ENCODE data around the gene RAP1GAP2.
A peak's percentile ranks its signal among the peaks of the same experiment; 100 is the strongest.
"Not testable (repeated sequence)": the region's sequence is repeated elsewhere in the genome, so short reads cannot be mapped to it uniquely, and the experiment has no call there.

Gene RAP1GAP2

GRCh38 chr17:3029213-3029913 lies 233.1 kb downstream of the RAP1GAP2 start:
- DNase-seq = no peak

- no peak for DNase-seq
Measured at GRCh38 chr17:3030096-3030495, 233.9 kb downstream of the RAP1GAP2 start.

- DNase-seq = not testable (repeated sequence)
Measured at GRCh38 chr17:3030852-3031470, 234.7 kb downstream of the RAP1GAP2 start.

- no peak for DNase-seq
Measured at GRCh38 chr17:3032258-3033247, 236.3 kb downstream of the RAP1GAP2 start.

- no peak for DNase-seq
Measured at GRCh38 chr17:3033248-3033640, 237.0 kb downstream of the RAP1GAP2 start.

DNA sequence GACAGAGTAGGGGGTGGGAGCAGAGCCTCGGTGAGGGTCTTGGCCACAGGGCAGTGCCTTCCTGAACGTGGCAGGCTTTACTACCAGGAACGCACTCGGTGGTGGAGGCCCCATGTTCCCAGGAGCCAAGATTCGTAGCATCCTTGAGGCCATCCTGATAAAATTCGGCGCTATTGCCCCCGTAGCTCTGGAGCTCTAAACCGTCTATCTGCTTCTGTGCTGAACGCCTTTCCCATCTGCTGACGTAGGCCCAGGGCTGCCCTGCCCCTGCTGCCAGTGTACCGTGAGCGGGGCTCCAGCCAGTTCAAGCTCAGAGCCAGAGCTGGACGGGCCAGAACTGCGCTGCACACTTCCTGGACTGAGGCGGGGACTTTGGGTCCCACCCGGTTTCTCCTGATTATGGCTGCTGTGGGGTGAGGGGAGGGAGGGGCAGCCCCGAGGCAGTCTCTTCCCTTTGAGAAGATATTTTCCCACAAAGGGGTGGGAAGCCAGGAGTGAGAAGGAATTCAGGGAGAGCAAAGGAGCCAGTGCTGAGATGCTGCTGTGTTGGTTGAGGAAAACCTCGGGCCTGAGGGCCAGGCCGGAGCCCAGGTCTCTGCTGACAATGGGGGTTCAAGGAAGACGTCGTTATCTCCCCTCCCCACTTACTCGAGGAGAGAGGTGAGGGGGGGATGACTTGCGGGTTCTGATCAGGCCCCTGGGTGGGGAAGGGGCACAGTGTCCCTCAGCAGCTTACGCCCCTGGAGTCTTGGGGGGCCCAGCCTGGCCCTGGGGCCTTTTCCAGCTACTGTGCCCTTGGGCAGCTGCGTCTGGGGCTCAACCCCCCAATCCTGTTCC lies 237.7 kb downstream of the RAP1GAP2 start:
- DNase-seq = no peak

- no peak for DNase-seq
Measured at GRCh38 chr17:3034578-3034920, 238.3 kb downstream of the RAP1GAP2 start.

DNA sequence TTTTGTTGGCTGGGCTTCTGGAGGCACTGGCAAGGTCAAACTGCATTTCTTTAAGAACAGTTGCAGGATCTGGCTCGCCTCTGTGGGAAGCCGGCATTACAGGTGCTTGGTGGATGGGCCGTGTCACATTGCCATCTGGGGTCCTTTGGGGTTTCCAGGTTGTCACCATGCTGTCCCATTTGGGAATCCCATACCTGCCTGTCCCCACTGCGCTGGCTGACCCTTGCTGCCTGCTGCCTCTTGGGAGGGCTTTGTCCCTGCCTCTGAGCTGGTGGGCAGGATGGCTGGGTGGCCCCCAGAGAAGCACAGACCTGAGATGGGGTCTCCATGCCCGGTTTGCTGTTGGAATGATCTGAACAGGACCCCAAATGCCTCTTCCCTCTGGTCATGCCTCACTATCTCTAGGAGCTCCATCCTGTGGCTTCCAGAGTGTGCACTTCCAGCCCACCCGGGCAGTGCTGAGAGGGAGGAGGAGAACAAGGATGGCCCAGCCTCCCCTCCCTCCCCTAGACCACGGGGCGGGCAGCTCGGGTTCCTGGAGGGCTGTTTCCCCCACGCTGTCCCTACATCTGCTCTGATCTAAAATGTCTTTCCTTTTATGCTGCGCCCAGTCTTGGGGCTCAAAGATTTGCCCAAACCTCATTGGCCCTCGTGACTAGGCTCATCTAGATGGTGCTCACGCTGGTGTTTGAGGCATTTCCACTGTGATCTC lies 239.2 kb downstream of the RAP1GAP2 start:
- DNase-seq = no peak

- no peak for DNase-seq
Measured at GRCh38 chr17:3035968-3036280, 239.7 kb downstream of the RAP1GAP2 start.

- DNase-seq = no peak
Measured at GRCh38 chr17:3036800-3037199, 240.6 kb downstream of the RAP1GAP2 start.

DNA sequence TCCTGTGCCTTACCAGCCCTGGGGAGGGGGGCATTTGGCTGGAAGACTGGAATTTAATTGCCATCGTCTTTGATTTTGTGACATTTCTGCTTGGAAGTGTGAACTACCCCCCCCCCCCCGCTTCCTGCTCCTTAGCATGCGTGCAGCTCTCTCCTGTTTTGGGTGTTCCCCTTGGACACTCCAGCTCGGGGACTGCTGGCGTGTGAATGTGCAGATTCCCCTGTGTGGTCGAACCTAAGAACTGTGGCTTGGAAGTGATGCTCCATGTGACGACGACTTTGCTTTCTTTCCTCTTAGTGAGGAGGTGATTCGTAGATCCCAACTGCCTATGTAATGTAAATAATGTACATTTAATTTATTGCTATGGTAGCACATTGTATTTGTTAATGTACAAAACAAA lies 241.0 kb downstream of the RAP1GAP2 start:
- DNase-seq = no peak

GRCh38 chr17:3038941-3039340 lies 242.7 kb downstream of the RAP1GAP2 start:
- no peak for DNase-seq

DNA sequence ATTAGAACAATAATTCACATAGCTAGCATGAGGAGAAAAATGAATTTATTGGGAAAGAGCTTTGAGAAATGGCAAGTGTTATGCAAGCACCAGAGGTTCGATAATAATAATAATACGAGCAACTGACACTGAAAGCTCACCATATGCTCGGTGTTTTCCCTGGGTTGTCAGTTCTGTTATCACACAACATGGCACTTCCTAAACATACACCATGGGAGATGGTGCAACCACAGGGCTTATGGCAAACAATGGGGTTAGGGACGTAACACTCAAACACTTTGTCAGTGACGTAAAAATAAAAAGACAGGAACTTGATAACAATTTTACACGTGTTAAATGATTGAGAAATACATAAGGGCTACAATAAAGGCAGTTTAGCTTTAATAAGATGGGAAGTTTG lies 243.5 kb downstream of the RAP1GAP2 start:
- no peak for DNase-seq

DNA sequence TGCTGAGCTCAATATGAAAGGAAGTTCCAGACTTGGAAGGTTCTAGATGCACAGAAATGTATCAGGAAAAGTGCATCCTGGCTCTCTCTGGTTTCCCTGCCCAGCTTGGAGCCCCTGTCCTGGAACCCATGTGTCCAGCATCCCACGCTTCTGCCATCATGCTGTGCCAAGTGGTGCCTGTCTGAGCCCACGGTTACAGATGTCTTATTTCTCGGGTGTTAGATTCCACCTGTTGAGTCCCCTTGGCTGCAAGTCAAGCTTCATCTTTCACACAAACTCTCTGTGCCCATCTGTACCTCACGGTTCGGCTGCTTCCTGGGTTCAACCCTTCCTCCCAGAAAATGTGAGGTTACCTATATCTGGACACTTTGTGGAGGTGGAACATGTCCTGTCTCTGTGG lies 244.6 kb downstream of the RAP1GAP2 start:
- no peak for DNase-seq

GRCh38 chr17:3043737-3044365 lies 247.6 kb downstream of the RAP1GAP2 start:
- no peak for DNase-seq

DNA sequence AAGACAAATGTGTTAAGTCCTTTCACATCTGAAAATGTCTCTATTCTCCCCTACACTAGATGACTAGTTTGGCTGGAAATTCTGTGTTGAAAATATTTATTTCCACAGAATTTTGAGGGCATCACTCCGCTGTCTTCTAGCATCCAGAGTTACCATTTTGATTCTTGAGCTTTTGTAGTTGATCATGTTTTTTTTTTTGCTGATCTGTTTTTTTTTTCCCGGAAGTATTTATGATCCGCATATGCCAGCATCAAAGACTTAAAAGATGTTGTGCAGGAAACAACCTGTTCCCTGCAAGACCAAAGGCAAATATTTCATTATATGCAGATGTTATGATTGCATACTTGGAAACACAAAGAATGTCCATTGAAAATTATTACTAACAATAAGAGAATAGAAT lies 250.5 kb downstream of the RAP1GAP2 start:
- DNase-seq = no peak

GRCh38 chr17:3048727-3049471 lies 252.7 kb downstream of the RAP1GAP2 start:
- peak; percentile 98 for DNase-seq

DNA sequence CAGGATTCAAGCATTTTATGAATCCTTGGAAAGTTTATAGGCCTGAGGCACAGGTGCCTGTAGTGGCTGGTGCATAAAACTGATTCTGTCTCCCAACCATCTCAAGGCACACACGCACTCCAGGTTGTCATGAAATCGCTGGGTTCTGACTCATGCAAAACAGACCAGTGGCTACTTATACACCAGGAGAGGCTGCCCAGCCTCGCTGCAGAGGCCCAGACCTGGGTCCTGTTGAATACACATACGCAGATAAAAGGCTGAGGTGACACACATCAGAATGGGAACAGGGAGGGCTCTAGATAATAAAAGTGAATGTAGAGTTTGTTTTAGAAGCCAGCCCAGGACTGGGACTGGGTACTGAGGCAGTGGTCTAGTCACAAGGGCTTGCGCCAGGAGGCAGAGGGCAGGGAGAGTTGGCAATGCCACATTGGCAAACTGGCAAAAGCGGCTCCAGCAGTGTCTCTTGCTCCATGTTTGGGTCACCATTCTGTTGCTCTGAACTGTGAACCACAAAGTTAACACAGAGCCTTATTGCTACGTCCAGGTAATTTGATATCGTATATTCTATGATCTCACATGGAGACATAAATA lies 253.6 kb downstream of the RAP1GAP2 start:
- DNase-seq = no peak

DNA sequence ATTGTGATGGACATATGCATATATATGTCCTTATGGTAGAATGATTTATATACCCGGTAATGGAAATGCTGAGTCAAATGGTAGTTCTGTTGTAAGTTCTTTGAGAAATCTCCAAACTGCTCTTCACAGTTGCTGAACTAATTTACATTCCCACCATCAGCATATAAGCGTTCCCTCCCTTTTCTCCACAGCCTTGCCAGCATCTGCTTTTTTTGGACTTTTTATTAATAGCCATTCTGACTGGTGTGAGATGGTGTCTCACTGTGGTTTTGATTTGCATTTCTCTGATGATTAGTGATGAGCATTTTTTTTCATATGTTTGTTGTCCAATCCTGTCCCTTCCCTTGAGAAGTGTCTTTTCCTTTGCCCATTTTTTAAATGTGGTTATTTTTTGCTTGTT lies 258.6 kb downstream of the RAP1GAP2 start:
- not testable (repeated sequence) for DNase-seq

GRCh38 chr17:3062824-3063377 lies 266.7 kb downstream of the RAP1GAP2 start:
- not testable (repeated sequence) for DNase-seq

All from NCI-H1436 (cell line).